IPS-11a (cell line): ENCODE data around the gene SERPINE1.

ENCODE experiments used
- H3K4me3 ChIP-seq: one replicate; pipeline ENCODE4 v1.5.1; 2013; ENCODE audit warnings: low read depth, low read length, control low read depth

The SERPINE1 gene

DNA sequence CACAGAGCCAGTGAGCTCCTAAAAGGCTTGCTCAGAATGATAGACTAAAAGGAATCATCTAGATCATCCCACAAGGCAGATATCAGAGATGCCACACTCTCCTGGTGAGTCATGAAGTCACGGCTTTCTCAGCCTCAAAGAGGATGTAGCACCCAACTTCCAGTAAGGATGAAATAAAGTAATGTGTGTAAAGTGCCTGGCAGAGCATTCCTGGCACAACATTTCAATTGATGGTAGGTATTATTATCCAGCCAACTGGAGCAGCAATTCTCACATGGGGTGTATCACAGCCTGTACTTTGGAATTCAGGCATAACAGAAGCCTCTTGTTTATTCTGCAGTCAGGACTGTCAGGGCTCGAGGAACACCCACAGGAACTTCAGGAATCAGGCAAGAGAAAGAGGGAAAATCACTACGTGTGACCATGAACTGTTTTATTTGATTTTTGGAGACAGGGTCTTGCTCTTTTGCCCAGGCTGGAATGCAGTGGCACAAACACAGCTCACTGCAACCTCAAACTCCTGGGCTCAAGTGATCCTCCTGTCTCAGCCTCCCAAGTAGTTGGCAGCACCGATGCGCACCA lies 58.4 kb downstream of the SERPINE1 start:
- H3K4me3 ChIP-seq = no peak overlapping the region

DNA sequence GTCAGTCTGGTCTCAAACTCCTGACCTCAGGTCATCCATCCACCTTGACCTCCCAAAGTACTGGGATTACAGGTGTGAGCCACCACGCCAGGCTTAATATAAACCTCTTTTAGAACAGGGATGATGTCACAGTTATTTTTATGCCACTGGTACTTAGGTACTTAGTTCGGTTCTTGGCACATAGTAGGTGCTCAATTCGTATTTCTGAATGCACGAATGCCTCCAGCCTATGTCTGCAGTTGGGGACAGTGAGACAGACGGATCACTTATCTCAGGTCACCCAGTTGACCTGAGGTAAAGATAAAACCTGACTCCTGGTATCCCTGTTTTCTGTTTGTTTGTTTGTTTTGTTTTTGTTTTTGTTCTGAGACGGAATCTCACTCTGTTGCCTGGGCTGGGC lies 59.3 kb downstream of the SERPINE1 start:
- no peak overlapping the region for H3K4me3 ChIP-seq

GRCh38 chr7:101186844-101187428 lies 60.0 kb downstream of the SERPINE1 start:
- H3K4me3 ChIP-seq = no peak overlapping the region
